Neutrophil (primary cell): ENCODE data around the gene GALK1.
"Not testable (repeated sequence)": the region's sequence is repeated elsewhere in the genome, so short reads cannot be mapped to it uniquely, and the experiment has no call there.

Experiments
- H3K27ac ChIP-seq: fragments of 200-600 bp; sonication (generic); 2 replicates; pipeline ENCODE4 v1.5.1; 2016; ENCODE audit warnings: mild to moderate bottlenecking, moderate library complexity
- H3K27me3 ChIP-seq: fragments of 200-600 bp; sonication (generic); 2 replicates; pipeline ENCODE4 v1.6.0; 2016; ENCODE audit warnings: mild to moderate bottlenecking
- H3K36me3 ChIP-seq: fragments of 200-600 bp; sonication (generic); 2 replicates; pipeline ENCODE4 v1.5.1; 2017
- H3K4me1 ChIP-seq, 2 experiments: fragments of 200-600 bp in 1 of 2; sonication (generic) in 1 of 2; 1 replicate in 1 of 2; 2 replicates in 1 of 2; pipeline versions ENCODE4 v1.5.1 to v1.6.1; 2013 to 2016; ENCODE audit warnings: low read depth in 1 of 2, low read length in 1 of 2, mild to moderate bottlenecking in 1 of 2, moderate library complexity in 1 of 2; ENCODE audit not compliant: control insufficient read depth in 1 of 2, insufficient read depth in 1 of 2
- H3K4me3 ChIP-seq, 2 experiments: fragments of 200-600 bp in 1 of 2; sonication (generic) in 1 of 2; 1 replicate in 1 of 2; 2 replicates in 1 of 2; pipeline ENCODE4 v1.5.1; 2013 to 2016; ENCODE audit warnings: low read depth in 1 of 2, low read length in 1 of 2, mild to moderate bottlenecking in 1 of 2, moderate library complexity in 1 of 2
- H3K9me3 ChIP-seq: fragments of 200-600 bp; sonication (generic); 2 replicates; pipeline ENCODE4 v1.5.1; 2016
- TF ChIP-seq, protein P1 (sequence below): fragments of 200-600 bp; sonication (generic); IDR thresholded peaks from 2 replicates; pipeline ENCODE4 v1.5.1; 2016; ENCODE audit warnings: antibody characterized with exemption

The GALK1 gene

DNA sequence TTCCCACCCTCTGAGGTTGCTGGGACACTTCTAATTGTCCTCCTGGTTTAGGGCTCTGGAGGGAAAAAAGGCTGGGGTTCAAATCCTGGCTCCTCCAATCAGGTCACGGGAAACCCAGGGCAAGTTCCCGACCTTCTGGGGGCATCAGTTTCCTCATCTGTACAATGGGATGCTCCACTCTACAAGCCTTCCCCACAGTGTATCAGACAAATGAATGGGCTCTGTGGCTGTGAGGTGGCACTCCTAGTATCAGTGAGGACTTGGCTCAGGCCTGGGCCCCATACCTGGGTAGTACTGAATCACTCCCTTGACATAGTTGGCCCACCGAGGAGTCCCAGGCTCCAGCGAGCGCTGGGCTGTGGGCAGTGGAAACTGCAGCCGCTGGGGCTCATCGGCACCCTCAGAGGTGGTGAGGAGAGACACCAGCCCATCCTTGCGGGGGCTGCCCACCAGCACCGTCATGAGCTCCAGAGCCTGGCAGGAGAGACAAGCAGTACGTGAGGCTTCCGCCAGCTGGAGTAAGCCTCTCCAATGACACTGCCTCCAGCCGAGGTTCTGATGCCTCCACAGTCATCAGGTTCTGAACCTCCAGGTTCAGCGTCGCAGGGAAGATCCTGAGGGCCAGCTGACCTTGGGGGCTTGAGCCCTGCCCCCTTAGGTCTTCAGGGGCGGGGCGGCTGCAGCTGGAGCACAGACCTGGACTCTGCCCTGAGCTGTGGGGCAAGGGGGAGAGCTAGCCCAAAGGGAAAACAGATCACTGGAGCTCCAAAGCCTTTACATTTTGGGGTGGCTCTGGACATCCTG, 1.2 kb downstream of the GALK1 start:
- Histone ChIP-seq H3K4me1 (peaks cover 16 to 17% of the 10 kb centered on the region in 2 experiments), H3K27ac (peak overlapping the region; percentile 85), H3K4me3 (peak overlapping the region; percentile 84 to 99), H3K36me3 (no peaks in the 10 kb centered on the region), H3K9me3 (no peaks in the 10 kb centered on the region), H3K27me3 (no peaks in the 10 kb centered on the region)
- TF ChIP-seq, protein P1, sequence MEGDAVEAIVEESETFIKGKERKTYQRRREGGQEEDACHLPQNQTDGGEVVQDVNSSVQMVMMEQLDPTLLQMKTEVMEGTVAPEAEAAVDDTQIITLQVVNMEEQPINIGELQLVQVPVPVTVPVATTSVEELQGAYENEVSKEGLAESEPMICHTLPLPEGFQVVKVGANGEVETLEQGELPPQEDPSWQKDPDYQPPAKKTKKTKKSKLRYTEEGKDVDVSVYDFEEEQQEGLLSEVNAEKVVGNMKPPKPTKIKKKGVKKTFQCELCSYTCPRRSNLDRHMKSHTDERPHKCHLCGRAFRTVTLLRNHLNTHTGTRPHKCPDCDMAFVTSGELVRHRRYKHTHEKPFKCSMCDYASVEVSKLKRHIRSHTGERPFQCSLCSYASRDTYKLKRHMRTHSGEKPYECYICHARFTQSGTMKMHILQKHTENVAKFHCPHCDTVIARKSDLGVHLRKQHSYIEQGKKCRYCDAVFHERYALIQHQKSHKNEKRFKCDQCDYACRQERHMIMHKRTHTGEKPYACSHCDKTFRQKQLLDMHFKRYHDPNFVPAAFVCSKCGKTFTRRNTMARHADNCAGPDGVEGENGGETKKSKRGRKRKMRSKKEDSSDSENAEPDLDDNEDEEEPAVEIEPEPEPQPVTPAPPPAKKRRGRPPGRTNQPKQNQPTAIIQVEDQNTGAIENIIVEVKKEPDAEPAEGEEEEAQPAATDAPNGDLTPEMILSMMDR, result no peak

GRCh38 chr17:75763269-75763607, 1.8 kb downstream of the GALK1 start:
- H3K9me3 ChIP-seq, result no peaks in the 10 kb centered on the region
- TF ChIP-seq, protein P1, result no peak
- H3K27ac ChIP-seq, result no peak overlapping the region
- no peaks in the 10 kb centered on the region for H3K27me3 ChIP-seq
- H3K4me3 ChIP-seq, result no peak overlapping the region
- peaks cover 16 to 17% of the 10 kb centered on the region in 2 experiments for H3K4me1 ChIP-seq
- peaks cover under 1% of the 10 kb centered on the region for H3K36me3 ChIP-seq

- no peaks in the 10 kb centered on the region for H3K9me3 ChIP-seq
- no peaks in the 10 kb centered on the region for H3K27me3 ChIP-seq
- peaks cover 6% of the 10 kb centered on the region for H3K36me3 ChIP-seq
- peaks cover 16 to 17% of the 10 kb centered on the region in 2 experiments for H3K4me1 ChIP-seq
- H3K27ac ChIP-seq, result no peak overlapping the region
- H3K4me3 ChIP-seq, result no peak overlapping the region
- TF ChIP-seq, protein P1, result no peak
Observed at GRCh38 chr17:75762513-75763268, 2.3 kb downstream of the GALK1 start.

- not testable (repeated sequence) for H3K9me3 ChIP-seq, H3K27me3 ChIP-seq, H3K4me3 ChIP-seq, H3K27ac ChIP-seq
- Histone ChIP-seq H3K36me3 (peaks cover 11% of the 10 kb centered on the region), H3K4me1 (peaks cover 19 to 24% of the 10 kb centered on the region in 2 experiments)
Observed at GRCh38 chr17:75759978-75760640, 4.9 kb downstream of the GALK1 start.

GRCh38 chr17:75759457-75759856, 5.5 kb downstream of the GALK1 start:
- Histone ChIP-seq H3K36me3 (peaks cover 11% of the 10 kb centered on the region), H3K27ac (no peak overlapping the region), H3K4me1 (peaks cover 17 to 18% of the 10 kb centered on the region in 2 experiments), H3K9me3 (no peaks in the 10 kb centered on the region), H3K27me3 (no peaks in the 10 kb centered on the region), H3K4me3 (no peak overlapping the region)
- TF ChIP-seq, protein P1, result no peak
